SU-DHL-6 (cell line): ENCODE results near the gene SVIL.

Experiments used
- CTCF ChIP-seq: fragments of 200-600 bp; sonication (generic); IDR thresholded peaks from one replicate; pipeline ENCODE4 v1.5.1; 2017; ENCODE audit warnings: antibody characterized with exemption, mild to moderate bottlenecking, low read length, moderate library complexity; ENCODE audit not compliant: insufficient read depth, poor library complexity, severe bottlenecking
- EZH2phosphoT487 ChIP-seq: fragments of 200-600 bp; sonication (generic), shearing (Covaris generic); conservative IDR thresholded peaks from 2 replicates; pipeline ENCODE4 v1.6.1; 2018; ENCODE audit warnings: mild to moderate bottlenecking, antibody characterized with exemption, low read length, moderate library complexity, mixed read lengths

DNA sequence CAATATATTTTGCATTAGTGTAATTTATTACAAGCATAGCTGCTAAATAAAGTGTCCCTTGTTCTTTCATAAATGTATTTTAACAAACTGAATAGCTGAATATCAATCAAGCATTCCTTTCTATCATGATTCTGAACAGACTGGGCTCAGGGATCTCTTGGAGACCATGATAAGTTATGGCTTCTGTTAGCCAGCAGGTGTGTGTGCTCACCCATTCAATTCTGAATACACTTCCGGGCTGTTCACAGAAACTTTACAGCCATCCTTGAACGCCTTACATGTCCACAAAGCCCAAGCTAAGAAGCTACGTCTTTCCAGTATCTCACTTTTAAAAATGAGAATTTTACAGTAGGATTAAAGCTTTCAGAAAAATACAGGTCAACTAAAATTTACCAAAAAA lies 115.1 kb downstream of the SVIL start:
- TF ChIP-seq CTCF (no peak), EZH2phosphoT487 (no peak)
